ENCODE results near the gene OR5AL1.

GRCh38 chr11:56380120-56380519 is 32.4 kb upstream of the OR5AL1 start:
- TF ChIP-seq CTCF (IDR thresholded peaks at IDR 0.05) (no peak), SIN3A (IDR thresholded peaks at IDR 0.05; ENCODE audit: borderline replicate concordance, insufficient read depth, low read depth, low read length) (no peak), POLR2AphosphoS5 (IDR thresholded peaks at IDR 0.05; ENCODE audit: low read depth, low read length) (no peak)
